ENCODE measurements around the gene HSPA1B.

Gene HSPA1B

GRCh38 chr6:31834367-31835250, 7.1 kb downstream of the HSPA1B start (continued):
- peak; percentile 82 for TF ChIP-seq PRDM10 (tag by site-specific recombination; IDR thresholded peaks at IDR 0.05)
- no peak for TF ChIP-seq ZNF621 (tag by site-specific recombination; IDR thresholded peaks at IDR 0.05)
- no peak for TF ChIP-seq ZNF558 (tag by site-specific recombination; IDR thresholded peaks at IDR 0.05)
- peak; percentile 20; the same call in 1 of the 2 replicates for TF ChIP-seq REPIN1 (tag by site-specific recombination; IDR thresholded peaks at IDR 0.05; ENCODE audit: low read depth)
- TF ChIP-seq ZSCAN18 (tag by site-specific recombination; IDR thresholded peaks at IDR 0.05) = no peak
- no peak for TF ChIP-seq ZNF596 (tag by site-specific recombination; IDR thresholded peaks at IDR 0.05)
- TF ChIP-seq ZNF202 (tag by site-specific recombination; IDR thresholded peaks at IDR 0.05; ENCODE audit: borderline replicate concordance) = no peak
- no peak for TF ChIP-seq ZNF18 (tag by site-specific recombination; IDR thresholded peaks at IDR 0.05)
- TF ChIP-seq ZNF211 (tag by site-specific recombination; IDR thresholded peaks at IDR 0.05; ENCODE audit: low read depth) = no peak
- TF ChIP-seq ZNF664 (tag by site-specific recombination; IDR thresholded peaks at IDR 0.05) = 0 out of 2 replicates have a peak, but pooled peaks have one; percentile 17
- no peak for TF ChIP-seq ZNF10 (tag by site-specific recombination; IDR thresholded peaks at IDR 0.05)
- peak; percentile 57; the same call in 1 of the 2 replicates for TF ChIP-seq HIC1 (tag by site-specific recombination; IDR thresholded peaks at IDR 0.05)
- TF ChIP-seq SALL2 (tag by site-specific recombination; IDR thresholded peaks at IDR 0.05; ENCODE audit: borderline replicate concordance) = no peak
- no peak for TF ChIP-seq ZNF529 (tag by site-specific recombination; IDR thresholded peaks at IDR 0.05; ENCODE audit: insufficient replicate concordance)
- TF ChIP-seq ZNF302 (tag by site-specific recombination; IDR thresholded peaks at IDR 0.05; ENCODE audit: low read depth) = no peak
- TF ChIP-seq ZNF473 (tag by site-specific recombination; IDR thresholded peaks at IDR 0.05) = no peak
- TF ChIP-seq ZNF704 (tag by site-specific recombination; IDR thresholded peaks at IDR 0.05) = peak; percentile 97
- TF ChIP-seq ZNF214 (tag by site-specific recombination; IDR thresholded peaks at IDR 0.05; ENCODE audit: borderline replicate concordance) = no peak
- TF ChIP-seq ZNF2 (tag by site-specific recombination; IDR thresholded peaks at IDR 0.05) = peak; percentile 89
- no peak for TF ChIP-seq ATF2 (tag by site-specific recombination; IDR thresholded peaks at IDR 0.05; ENCODE audit: low read depth)
- no peak for TF ChIP-seq ZNF366 (tag by site-specific recombination; conservative IDR thresholded peaks at IDR 0.05)
- peak; percentile 81 for TF ChIP-seq ZNF639 (tag by site-specific recombination; IDR thresholded peaks at IDR 0.05)
- no peak for TF ChIP-seq ZNF776 (tag by site-specific recombination; IDR thresholded peaks at IDR 0.05; ENCODE audit: borderline replicate concordance)
- no peak for TF ChIP-seq ZNF311 (tag by site-specific recombination; IDR thresholded peaks at IDR 0.05; ENCODE audit: borderline replicate concordance)
- no peak for TF ChIP-seq ZNF140 (tag by site-specific recombination; IDR thresholded peaks at IDR 0.05)
